Suprapubic skin (tissue), 4 donors: ENCODE results near the gene PPP1R3G.

Source experiments
- POLR2A ChIP-seq, 2 donors: fragments of 450-650 bp; IDR thresholded peaks; one replicate each; pipeline ENCODE4 v1.6.1; 2017; ENCODE audit warnings: antibody characterized with exemption in 2 of 2, mild to moderate bottlenecking in 2 of 2, moderate library complexity in 2 of 2
- POLR2AphosphoS5 ChIP-seq, 3 donors: sonication (generic); formaldehyde crosslinking; IDR thresholded peaks; one replicate each; pipeline ENCODE4 v1.6.1; 2017; ENCODE audit warnings: antibody characterized with exemption in 3 of 3
- TF ChIP-seq, protein P1 (sequence below), 2 donors: fragments of 200-600 bp in 1 of 2; fragments of 450-650 bp in 1 of 2; sonication (generic) in 1 of 2; IDR thresholded peaks; one replicate each; pipeline ENCODE4 v1.5.1; 2016 to 2019; ENCODE audit warnings: antibody characterized with exemption in 2 of 2, mild to moderate bottlenecking in 1 of 2, moderate library complexity in 1 of 2

GRCh38 chr6:5080574-5080973 is 4.6 kb upstream of the PPP1R3G start:
- TF ChIP-seq, protein P1, sequence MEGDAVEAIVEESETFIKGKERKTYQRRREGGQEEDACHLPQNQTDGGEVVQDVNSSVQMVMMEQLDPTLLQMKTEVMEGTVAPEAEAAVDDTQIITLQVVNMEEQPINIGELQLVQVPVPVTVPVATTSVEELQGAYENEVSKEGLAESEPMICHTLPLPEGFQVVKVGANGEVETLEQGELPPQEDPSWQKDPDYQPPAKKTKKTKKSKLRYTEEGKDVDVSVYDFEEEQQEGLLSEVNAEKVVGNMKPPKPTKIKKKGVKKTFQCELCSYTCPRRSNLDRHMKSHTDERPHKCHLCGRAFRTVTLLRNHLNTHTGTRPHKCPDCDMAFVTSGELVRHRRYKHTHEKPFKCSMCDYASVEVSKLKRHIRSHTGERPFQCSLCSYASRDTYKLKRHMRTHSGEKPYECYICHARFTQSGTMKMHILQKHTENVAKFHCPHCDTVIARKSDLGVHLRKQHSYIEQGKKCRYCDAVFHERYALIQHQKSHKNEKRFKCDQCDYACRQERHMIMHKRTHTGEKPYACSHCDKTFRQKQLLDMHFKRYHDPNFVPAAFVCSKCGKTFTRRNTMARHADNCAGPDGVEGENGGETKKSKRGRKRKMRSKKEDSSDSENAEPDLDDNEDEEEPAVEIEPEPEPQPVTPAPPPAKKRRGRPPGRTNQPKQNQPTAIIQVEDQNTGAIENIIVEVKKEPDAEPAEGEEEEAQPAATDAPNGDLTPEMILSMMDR (IDR thresholded peaks at IDR 0.05), result no peak
- TF ChIP-seq POLR2AphosphoS5 (IDR thresholded peaks at IDR 0.05) (no peak), POLR2A (IDR thresholded peaks at IDR 0.05) (no peak)
